Ascending aorta (tissue), 2 donors: ENCODE measurements around the gene PIGC. TPM values are rescaled to one million over a fixed set of nuclear protein-coding genes. Genes with fewer than 3 reads are reported as not detected.

ENCODE experiments used
- DNase-seq, 2 donors: peaks; one replicate each; pipeline ENCODE4 v3.0.0-alpha.2; 2019; ENCODE audit warnings: low spot score in 2 of 2
- H3K27ac ChIP-seq, 2 donors: fragments of 200-600 bp; sonication (generic); one replicate each; pipeline ENCODE4 v1.5.1; 2016 to 2017; ENCODE audit warnings: mild to moderate bottlenecking in 1 of 2
- H3K27me3 ChIP-seq: fragments of 200-600 bp; sonication (generic); one replicate; pipeline ENCODE4 v1.5.1; 2017
- H3K36me3 ChIP-seq, 2 donors: fragments of 200-600 bp; sonication (generic); one replicate each; pipeline ENCODE4 v1.5.1; 2016
- H3K4me1 ChIP-seq, 2 donors: fragments of 200-600 bp; sonication (generic); one replicate each; pipeline ENCODE4 v1.5.1; 2016 to 2017; ENCODE audit warnings: mild to moderate bottlenecking in 1 of 2
- H3K4me3 ChIP-seq, 2 donors: fragments of 200-600 bp; sonication (generic); one replicate each; pipeline ENCODE4 v1.5.1; 2016 to 2017; ENCODE audit warnings: mild to moderate bottlenecking in 1 of 2
- H3K9me3 ChIP-seq, 2 donors: fragments of 200-600 bp; sonication (generic); one replicate each; pipeline ENCODE4 v1.5.1; 2016
- intact Hi-C: fragments of 100-400 bp; cut with DNase I; formaldehyde crosslinking; loops from one replicate; pipeline ENCODE4 v1.15.1; 2023
- total RNA-seq: library from RNA; depleted of rRNA; stranded (reverse); fragments of >200 nt; gene quantifications from one replicate; pipeline ENCODE4 v1.1.0, GENCODE V29; 2016
- TF ChIP-seq, protein P1 (sequence below), 3 experiments: fragments of 200-600 bp in 2 of 3; fragments of 450-650 bp in 1 of 3; sonication (generic) in 2 of 3; IDR thresholded peaks; one replicate each; pipeline ENCODE4 v1.5.1; 2016 to 2019; ENCODE audit warnings: antibody characterized with exemption in 3 of 3, mild to moderate bottlenecking in 1 of 3, moderate library complexity in 1 of 3

The PIGC gene
- total RNA-seq: 20.0 TPM

DNA sequence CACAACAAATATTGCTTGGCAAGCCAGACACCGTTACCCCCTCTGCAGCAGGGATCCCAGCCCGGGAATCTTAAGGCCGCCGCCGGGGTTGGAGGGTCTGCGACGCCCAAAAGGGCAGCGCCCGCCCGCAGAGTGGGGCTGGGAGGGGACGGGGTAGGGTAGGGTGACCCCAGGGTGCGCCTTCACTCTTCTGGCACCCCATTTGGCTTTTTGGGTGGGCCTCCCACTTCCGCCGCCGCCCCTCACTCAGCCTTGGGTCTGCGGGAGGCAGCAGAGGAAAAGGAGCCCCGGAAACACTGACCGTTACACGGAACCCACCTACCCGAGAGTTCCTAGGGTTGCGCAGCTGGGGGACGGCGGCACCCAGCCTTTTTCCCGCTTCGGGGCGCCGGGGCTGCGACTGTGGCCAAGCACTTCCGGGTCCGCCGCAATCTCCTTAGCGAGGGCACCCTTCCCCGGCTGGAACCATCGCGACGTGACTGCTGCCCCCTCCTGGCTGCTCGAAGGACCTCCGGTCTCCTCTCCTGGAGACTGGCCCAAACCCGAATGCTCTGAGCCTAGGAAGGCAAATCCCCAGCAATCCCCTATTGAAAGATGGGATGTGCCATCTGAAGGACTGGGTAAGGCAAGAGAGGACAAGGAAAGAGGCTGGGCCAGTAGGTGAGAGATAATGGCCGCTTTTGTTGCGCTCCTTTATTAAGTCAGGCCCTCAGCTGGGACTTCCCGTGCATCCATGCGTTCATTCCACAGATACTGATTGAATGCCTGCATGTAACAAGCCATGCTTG is at the start of gene PIGC:
Gene PIGC, minus strand, starts transcription at position 404 of the 788 bp plus-strand sequence. CDS start 1,447 bp downstream, outside the sequence.
- no peaks in the 10 kb centered on the region for H3K9me3 ChIP-seq
- intact Hi-C loops: loop anchor here (1.0 to 5.0 kb wide), 7 partner anchors 45 to 642 kb away; partner anchors contain the start of genes DNM3 and SUCO
- peak within 1 kb of the TSS; percentile 76 to 79 for H3K27ac ChIP-seq

GRCh38 chr1:172492421-172492820 is 48.6 kb upstream of the PIGC start:
- Histone ChIP-seq H3K36me3 (no peaks in the 10 kb centered on the region), H3K27me3 (no peaks in the 10 kb centered on the region), H3K4me3 (no peak overlapping the region), H3K27ac (no peak overlapping the region), H3K4me1 (no peaks in the 10 kb centered on the region), H3K9me3 (no peaks in the 10 kb centered on the region)
- intact Hi-C loops: no loop called here
- TF ChIP-seq, protein P1, sequence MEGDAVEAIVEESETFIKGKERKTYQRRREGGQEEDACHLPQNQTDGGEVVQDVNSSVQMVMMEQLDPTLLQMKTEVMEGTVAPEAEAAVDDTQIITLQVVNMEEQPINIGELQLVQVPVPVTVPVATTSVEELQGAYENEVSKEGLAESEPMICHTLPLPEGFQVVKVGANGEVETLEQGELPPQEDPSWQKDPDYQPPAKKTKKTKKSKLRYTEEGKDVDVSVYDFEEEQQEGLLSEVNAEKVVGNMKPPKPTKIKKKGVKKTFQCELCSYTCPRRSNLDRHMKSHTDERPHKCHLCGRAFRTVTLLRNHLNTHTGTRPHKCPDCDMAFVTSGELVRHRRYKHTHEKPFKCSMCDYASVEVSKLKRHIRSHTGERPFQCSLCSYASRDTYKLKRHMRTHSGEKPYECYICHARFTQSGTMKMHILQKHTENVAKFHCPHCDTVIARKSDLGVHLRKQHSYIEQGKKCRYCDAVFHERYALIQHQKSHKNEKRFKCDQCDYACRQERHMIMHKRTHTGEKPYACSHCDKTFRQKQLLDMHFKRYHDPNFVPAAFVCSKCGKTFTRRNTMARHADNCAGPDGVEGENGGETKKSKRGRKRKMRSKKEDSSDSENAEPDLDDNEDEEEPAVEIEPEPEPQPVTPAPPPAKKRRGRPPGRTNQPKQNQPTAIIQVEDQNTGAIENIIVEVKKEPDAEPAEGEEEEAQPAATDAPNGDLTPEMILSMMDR (IDR thresholded peaks at IDR 0.05): no peak
- DNase-seq: no peak

More for the DNA sequence above, at the start of gene PIGC:
- peaks cover 0 to 10% of the 10 kb centered on the region in 2 donors for H3K4me1 ChIP-seq
- H3K4me3 ChIP-seq: peak within 1 kb of the TSS; percentile 84 to 98
- H3K36me3 ChIP-seq: no peaks in the 10 kb centered on the region
- peak; percentile 24 to 94 for DNase-seq
- TF ChIP-seq, protein P1 (IDR thresholded peaks at IDR 0.05): peak; percentile 75 to 84 (median 82)
- no peaks in the 10 kb centered on the region for H3K27me3 ChIP-seq

DNA sequence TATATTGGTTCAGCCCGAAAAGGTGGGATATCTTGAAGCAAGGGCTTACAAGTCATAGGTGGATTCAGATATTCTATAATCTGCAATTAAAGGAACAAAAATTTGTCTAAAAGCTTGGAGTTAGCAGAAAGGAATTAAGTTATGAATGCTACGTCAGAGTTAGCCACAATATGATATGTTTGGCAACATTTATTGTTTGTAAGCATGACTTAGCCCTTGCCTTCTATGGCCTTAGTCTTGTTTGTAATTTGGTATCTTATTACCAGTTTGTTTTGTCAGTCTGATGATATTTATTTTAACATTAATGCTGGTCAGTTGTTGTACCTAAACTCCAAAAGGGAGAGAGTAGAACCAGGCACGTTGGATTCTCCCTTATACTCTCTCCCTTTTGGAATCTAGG is 46.0 kb upstream of the PIGC start:
- H3K4me3 ChIP-seq: no peak overlapping the region
- H3K4me1 ChIP-seq: no peaks in the 10 kb centered on the region
- intact Hi-C loops: no loop called here
- no peaks in the 10 kb centered on the region for H3K27me3 ChIP-seq
- TF ChIP-seq, protein P1 (IDR thresholded peaks at IDR 0.05): no peak
- H3K9me3 ChIP-seq: no peaks in the 10 kb centered on the region
- DNase-seq: no peak
- no peak overlapping the region for H3K27ac ChIP-seq
- no peaks in the 10 kb centered on the region for H3K36me3 ChIP-seq

DNA sequence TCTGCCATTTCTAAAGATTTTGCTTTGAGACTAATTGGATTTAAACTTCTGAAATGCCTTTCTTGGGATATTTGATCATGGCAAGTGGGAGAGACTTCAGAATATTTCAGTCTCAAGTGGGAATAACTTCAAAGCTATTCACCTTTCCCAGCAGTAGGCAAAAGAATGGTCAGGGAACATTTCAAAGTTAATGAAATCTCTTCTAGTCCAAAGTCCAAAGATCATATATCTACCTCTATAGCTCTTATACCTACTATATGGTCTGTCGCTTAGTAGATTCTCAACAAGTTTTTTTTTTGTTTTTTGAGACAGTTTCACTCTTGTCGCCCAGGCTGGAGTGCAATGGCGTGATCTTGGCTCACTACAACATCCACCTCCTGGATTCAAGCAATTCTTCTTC is 44.5 kb upstream of the PIGC start:
- Histone ChIP-seq H3K4me3 (no peak overlapping the region), H3K27ac (no peak overlapping the region), H3K9me3 (no peaks in the 10 kb centered on the region), H3K4me1 (no peaks in the 10 kb centered on the region), H3K36me3 (no peaks in the 10 kb centered on the region), H3K27me3 (no peaks in the 10 kb centered on the region)
- TF ChIP-seq, protein P1 (IDR thresholded peaks at IDR 0.05): no peak
- intact Hi-C loops: no loop called here
- no peak for DNase-seq

- Histone ChIP-seq H3K4me1 (no peaks in the 10 kb centered on the region), H3K27ac (no peak overlapping the region), H3K9me3 (no peaks in the 10 kb centered on the region), H3K36me3 (no peaks in the 10 kb centered on the region), H3K4me3 (no peak overlapping the region), H3K27me3 (no peaks in the 10 kb centered on the region)
- intact Hi-C loops: no loop called here
- TF ChIP-seq, protein P1 (IDR thresholded peaks at IDR 0.05): no peak
- DNase-seq: no peak
These were observed 43.7 kb upstream of the PIGC start for GRCh38 chr1:172487550-172487949.
